ENCODE results near the gene ABCG1. TPM values are rescaled to one million over a fixed set of nuclear protein-coding genes. Genes with fewer than 3 reads are reported as not detected.

ABCG1 gene
- total and polyA plus RNA-seq, 12 donors: 5.5 to 26.2 (median 14.6) TPM

GRCh38 chr21:42324896-42325295 is 106.0 kb downstream of the ABCG1 start:
- H3K4me3 ChIP-seq: no peak overlapping the region
- DNase-seq: no peak
- 80 to 86% methylated on average over 6 of the region's 6 CpGs for WGBS, 2 donors
- no peak overlapping the region for H3K27ac ChIP-seq
- no peak for ATAC-seq
- peaks cover 0 to 14% (median 0%) of the 10 kb centered on the region in 7 donors for H3K27me3 ChIP-seq
- H3K4me1 ChIP-seq: peaks cover 0 to 2% (median 0%) of the 10 kb centered on the region in 9 donors
- TF ChIP-seq CTCF (IDR thresholded peaks at IDR 0.05): no peak
- H3K9me3 ChIP-seq: peaks cover 0 to 8% (median 0%) of the 10 kb centered on the region in 11 donors
- intact Hi-C loops (cut with DNase I): no loop called here
- H3K36me3 ChIP-seq: no peaks in the 10 kb centered on the region

GRCh38 chr21:42330380-42331371 is 111.7 kb downstream of the ABCG1 start:
- 88 to 89% methylated on average over 4 of the region's 4 CpGs for WGBS, 2 donors
- Histone ChIP-seq H3K27ac (no peak overlapping the region), H3K36me3 (no peaks in the 10 kb centered on the region), H3K4me1 (no peaks in the 10 kb centered on the region), H3K27me3 (peaks cover 0 to 36% (median 14%) of the 10 kb centered on the region in 7 donors), H3K9me3 (peaks cover 0 to 18% (median 4%) of the 10 kb centered on the region in 11 donors), H3K4me3 (no peak overlapping the region)
- no peak for TF ChIP-seq CTCF (IDR thresholded peaks at IDR 0.05)
- ATAC-seq (no peak), DNase-seq (no peak)
- intact Hi-C loops (cut with DNase I): loop anchor here in 2 of 10 donors (10.0 kb wide), 2 partner anchors 114 to 186 kb away; no protein-coding TSS in a partner anchor

GRCh38 chr21:42331660-42332059 is 112.7 kb downstream of the ABCG1 start:
- intact Hi-C loops (cut with DNase I): loop anchor here in 2 of 10 donors (10.0 kb wide), 2 partner anchors 113 to 187 kb away; no protein-coding TSS in a partner anchor

More at GRCh38 chr21:42331660-42332059, 112.7 kb downstream of the ABCG1 start:
- Histone ChIP-seq H3K36me3 (no peaks in the 10 kb centered on the region), H3K27ac (no peak overlapping the region), H3K4me3 (no peak overlapping the region), H3K9me3 (peaks cover 0 to 15% (median 4%) of the 10 kb centered on the region in 11 donors), H3K4me1 (no peaks in the 10 kb centered on the region), H3K27me3 (peaks cover 0 to 44% (median 18%) of the 10 kb centered on the region in 7 donors)
- no peak for ATAC-seq
- DNase-seq: no peak
- no peak for TF ChIP-seq CTCF (IDR thresholded peaks at IDR 0.05)

Measured in heart right ventricle (tissue), 16 donors.